AG10803 (cell line): ENCODE results near the gene KRTAP5-3.
A peak's percentile ranks its signal among the peaks of the same experiment; 100 is the strongest.

Experiments used
- DNase-seq: peaks from one replicate; pipeline ENCODE4 v3.0.0; 2010; ENCODE audit warnings: low read depth
- H3K4me3 ChIP-seq: 2 replicates; pipeline ENCODE4 v1.5.1; 2011; ENCODE audit warnings: mild to moderate bottlenecking, low read length, control low read depth
- CTCF ChIP-seq: conservative IDR thresholded peaks from 2 replicates; pipeline ENCODE4 v1.5.1; 2011; ENCODE audit warnings: mild to moderate bottlenecking, low read length, control low read depth, inconsistent platforms

Gene KRTAP5-3

GRCh38 chr11:1642288-1643145, 34.3 kb upstream of the KRTAP5-3 start:
- TF ChIP-seq CTCF, result no peak
- no peak for DNase-seq
- H3K4me3 ChIP-seq, result no peak overlapping the region

- no peak for TF ChIP-seq CTCF
- DNase-seq, result no peak
- no peak overlapping the region for H3K4me3 ChIP-seq
Measured at GRCh38 chr11:1641096-1641495, 32.8 kb upstream of the KRTAP5-3 start.

- peak; percentile 63 for TF ChIP-seq CTCF
- no peak for DNase-seq
- no peak overlapping the region for H3K4me3 ChIP-seq
Measured at GRCh38 chr11:1640076-1640946, 32.0 kb upstream of the KRTAP5-3 start.

GRCh38 chr11:1639666-1640065, 31.4 kb upstream of the KRTAP5-3 start:
- no peak for DNase-seq
- no peak overlapping the region for H3K4me3 ChIP-seq
- TF ChIP-seq CTCF, result no peak

- DNase-seq, result no peak
- no peak overlapping the region for H3K4me3 ChIP-seq
- no peak for TF ChIP-seq CTCF
Measured at GRCh38 chr11:1639102-1639620, 30.9 kb upstream of the KRTAP5-3 start.

- TF ChIP-seq CTCF, result no peak
- no peak for DNase-seq
Measured at GRCh38 chr11:1638344-1638743, 30.1 kb upstream of the KRTAP5-3 start.

GRCh38 chr11:1637628-1638027, 29.4 kb upstream of the KRTAP5-3 start:
- no peak for TF ChIP-seq CTCF
- no peak for DNase-seq

More at GRCh38 chr11:1638344-1638743, 30.1 kb upstream of the KRTAP5-3 start:
- no peak overlapping the region for H3K4me3 ChIP-seq

More at GRCh38 chr11:1637628-1638027, 29.4 kb upstream of the KRTAP5-3 start:
- no peak overlapping the region for H3K4me3 ChIP-seq
